Measurements from ENCODE around the gene MED15. TPM values are rescaled to one million over a fixed set of nuclear protein-coding genes. Genes with fewer than 3 reads are reported as not detected.

The MED15 gene
- total RNA-seq, 1 donor from 2014 or later, result 84.5 TPM

DNA sequence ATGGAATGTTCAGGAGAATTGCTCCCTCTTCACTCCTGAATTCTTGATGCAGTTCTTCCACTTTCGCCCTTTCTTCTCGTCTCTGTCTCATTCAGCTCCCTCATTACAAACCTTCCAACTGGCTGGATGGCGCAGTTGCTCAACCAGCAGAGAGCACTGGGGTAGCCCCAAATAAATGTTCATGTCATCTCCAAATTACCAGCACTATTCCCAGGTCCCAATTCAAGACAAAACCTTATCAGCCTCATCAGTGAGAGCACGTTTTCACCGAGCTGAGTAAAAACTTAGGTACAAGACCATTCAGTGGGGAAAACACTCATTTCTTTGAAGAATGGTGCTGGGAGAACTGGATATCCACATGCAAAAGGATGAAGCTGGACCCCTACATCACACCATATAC is 120.0 kb downstream of the MED15 start:
- H3K36me3 Mint-ChIP-seq (ENCODE audit: low read depth), result no peaks in the 10 kb centered on the region
- TF ChIP-seq, protein P1, sequence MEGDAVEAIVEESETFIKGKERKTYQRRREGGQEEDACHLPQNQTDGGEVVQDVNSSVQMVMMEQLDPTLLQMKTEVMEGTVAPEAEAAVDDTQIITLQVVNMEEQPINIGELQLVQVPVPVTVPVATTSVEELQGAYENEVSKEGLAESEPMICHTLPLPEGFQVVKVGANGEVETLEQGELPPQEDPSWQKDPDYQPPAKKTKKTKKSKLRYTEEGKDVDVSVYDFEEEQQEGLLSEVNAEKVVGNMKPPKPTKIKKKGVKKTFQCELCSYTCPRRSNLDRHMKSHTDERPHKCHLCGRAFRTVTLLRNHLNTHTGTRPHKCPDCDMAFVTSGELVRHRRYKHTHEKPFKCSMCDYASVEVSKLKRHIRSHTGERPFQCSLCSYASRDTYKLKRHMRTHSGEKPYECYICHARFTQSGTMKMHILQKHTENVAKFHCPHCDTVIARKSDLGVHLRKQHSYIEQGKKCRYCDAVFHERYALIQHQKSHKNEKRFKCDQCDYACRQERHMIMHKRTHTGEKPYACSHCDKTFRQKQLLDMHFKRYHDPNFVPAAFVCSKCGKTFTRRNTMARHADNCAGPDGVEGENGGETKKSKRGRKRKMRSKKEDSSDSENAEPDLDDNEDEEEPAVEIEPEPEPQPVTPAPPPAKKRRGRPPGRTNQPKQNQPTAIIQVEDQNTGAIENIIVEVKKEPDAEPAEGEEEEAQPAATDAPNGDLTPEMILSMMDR (conservative IDR thresholded peaks at IDR 0.05), result no peak
- no peak overlapping the region for H3K4me3 Mint-ChIP-seq

GRCh38 chr22:20628081-20628939 is 120.9 kb downstream of the MED15 start:
- no peak overlapping the region for H3K27ac Mint-ChIP-seq (ENCODE audit: unreplicated experiment)
- H3K4me1 Mint-ChIP-seq, result no peaks in the 10 kb centered on the region
- H3K9me3 Mint-ChIP-seq, result no peaks in the 10 kb centered on the region
- no peaks in the 10 kb centered on the region for H3K36me3 Mint-ChIP-seq (ENCODE audit: low read depth)
- no peak for DNase-seq (ENCODE audit: low read depth, low spot score)
- no peak overlapping the region for H3K4me3 Mint-ChIP-seq
- TF ChIP-seq, protein P1 (conservative IDR thresholded peaks at IDR 0.05), result no peak
- peaks cover 4% of the 10 kb centered on the region for H3K27me3 Mint-ChIP-seq (ENCODE audit: low read depth)

More for the DNA sequence above, 120.0 kb downstream of the MED15 start:
- H3K4me1 Mint-ChIP-seq, result no peaks in the 10 kb centered on the region
- no peak for DNase-seq (ENCODE audit: low read depth, low spot score)
- peaks cover 4% of the 10 kb centered on the region for H3K27me3 Mint-ChIP-seq (ENCODE audit: low read depth)
- no peaks in the 10 kb centered on the region for H3K9me3 Mint-ChIP-seq
- no peak overlapping the region for H3K27ac Mint-ChIP-seq (ENCODE audit: unreplicated experiment)

GRCh38 chr22:20629401-20629800 is 122.0 kb downstream of the MED15 start:
- no peak for DNase-seq (ENCODE audit: low read depth, low spot score)
- Mint-ChIP-seq H3K27ac (ENCODE audit: unreplicated experiment) (peak overlapping the region; percentile 37), H3K9me3 (no peaks in the 10 kb centered on the region), H3K27me3 (ENCODE audit: low read depth) (peaks cover 4% of the 10 kb centered on the region), H3K4me1 (no peaks in the 10 kb centered on the region), H3K4me3 (no peak overlapping the region), H3K36me3 (ENCODE audit: low read depth) (no peaks in the 10 kb centered on the region)
- TF ChIP-seq, protein P1 (conservative IDR thresholded peaks at IDR 0.05), result no peak

DNA sequence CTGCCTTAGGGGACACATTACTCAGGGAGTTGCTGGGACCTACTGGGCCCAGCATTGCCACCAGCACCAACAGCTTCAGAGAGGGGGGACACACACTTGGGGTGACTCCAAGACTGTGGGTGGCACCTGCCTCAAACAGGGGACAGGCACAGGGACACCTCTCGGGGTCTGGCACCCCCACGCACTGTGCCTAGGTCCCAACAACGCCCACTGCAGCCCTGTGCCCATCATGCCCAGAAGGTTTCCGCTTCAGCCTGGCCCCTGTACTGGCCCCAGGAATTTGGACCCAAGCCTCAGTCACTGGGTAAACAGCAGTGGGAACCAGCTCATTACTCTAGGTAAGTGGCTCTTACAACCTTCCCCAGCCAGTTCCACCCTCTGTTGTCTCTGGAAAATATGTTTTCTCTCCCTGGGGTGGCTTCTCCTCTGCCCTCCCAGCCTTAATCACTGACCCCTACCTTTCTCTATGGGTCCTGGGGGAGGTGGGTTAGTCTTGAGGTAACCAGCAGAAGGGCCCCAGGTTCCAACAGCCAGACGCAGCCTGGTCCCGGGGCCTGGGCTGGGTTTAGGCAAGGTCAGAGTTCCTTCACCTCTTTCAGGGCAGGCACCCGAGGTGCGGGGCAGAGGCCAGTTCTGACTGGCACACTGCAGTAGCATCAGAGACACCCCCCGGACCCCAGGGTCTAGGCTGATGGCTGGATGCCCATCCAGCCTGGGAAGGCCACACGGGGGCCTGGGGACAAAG is 123.6 kb downstream of the MED15 start:
- Mint-ChIP-seq H3K36me3 (ENCODE audit: low read depth) (no peaks in the 10 kb centered on the region), H3K27ac (ENCODE audit: unreplicated experiment) (peak overlapping the region; percentile 27), H3K27me3 (ENCODE audit: low read depth) (peaks cover 4% of the 10 kb centered on the region), H3K9me3 (no peaks in the 10 kb centered on the region), H3K4me3 (no peak overlapping the region), H3K4me1 (no peaks in the 10 kb centered on the region)
- TF ChIP-seq, protein P1 (conservative IDR thresholded peaks at IDR 0.05), result no peak
- no peak for DNase-seq (ENCODE audit: low read depth, low spot score)

DNA sequence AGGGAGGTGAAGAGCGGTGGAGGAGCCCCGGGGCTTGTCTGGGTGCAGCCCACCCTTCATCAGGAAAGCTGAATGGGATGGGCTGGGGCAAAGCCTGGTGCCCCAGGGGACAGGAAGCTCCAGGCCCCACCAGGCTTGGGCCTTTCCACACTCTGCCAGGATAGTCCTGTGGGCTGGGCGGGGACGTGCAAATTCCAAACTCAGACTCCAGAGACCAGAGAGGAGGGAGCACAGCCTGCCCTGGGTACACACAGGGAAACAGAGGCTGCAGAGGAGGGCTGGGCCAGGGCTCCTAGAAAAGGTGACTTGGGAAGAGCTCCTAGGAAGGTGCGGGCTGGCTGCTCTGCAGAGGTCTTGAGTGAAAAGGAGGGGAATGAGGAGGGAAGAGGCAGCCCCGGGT is 124.7 kb downstream of the MED15 start:
- Mint-ChIP-seq H3K27ac (ENCODE audit: unreplicated experiment) (no peak overlapping the region), H3K27me3 (ENCODE audit: low read depth) (peaks cover 3% of the 10 kb centered on the region), H3K4me1 (no peaks in the 10 kb centered on the region), H3K9me3 (no peaks in the 10 kb centered on the region), H3K36me3 (ENCODE audit: low read depth) (no peaks in the 10 kb centered on the region), H3K4me3 (no peak overlapping the region)
- DNase-seq (ENCODE audit: low read depth, low spot score), result no peak
- TF ChIP-seq, protein P1 (conservative IDR thresholded peaks at IDR 0.05), result no peak
